ENCODE results near the gene ATP8B4.

Gene ATP8B4

DNA sequence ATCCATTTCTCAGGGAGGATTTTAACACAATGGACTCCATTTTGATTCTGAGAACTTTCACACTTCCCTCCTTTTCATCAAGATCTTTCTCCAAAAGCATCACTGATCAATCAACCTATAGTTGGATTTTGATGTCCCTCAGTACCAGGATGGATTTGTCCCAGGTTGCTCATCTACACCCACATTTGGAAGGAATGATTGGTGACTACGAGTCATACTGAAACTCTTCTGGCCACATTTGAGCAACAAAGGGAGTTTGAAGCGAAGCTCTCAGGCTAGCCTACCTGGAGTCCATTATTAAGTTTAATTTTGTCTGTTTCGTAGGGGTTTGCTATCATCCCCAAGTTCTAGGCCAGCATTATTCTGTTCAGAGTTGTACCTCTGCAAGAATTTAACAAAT is 31.3 kb upstream of the ATP8B4 start:
- Histone ChIP-seq H3K9me3 (ENCODE audit: control insufficient read depth, insufficient read depth, low read length) (no peaks in the 10 kb centered on the region), H3K27me3 (ENCODE audit: control insufficient read depth, insufficient read depth, low read length) (no peaks in the 10 kb centered on the region), H3K4me1 (ENCODE audit: control insufficient read depth, insufficient read depth, low read length) (no peaks in the 10 kb centered on the region), H3K9ac (ENCODE audit: low read depth, low read length) (no peak overlapping the region), H3K4me3 (ENCODE audit: low read depth, low read length) (no peak overlapping the region), H3K36me3 (ENCODE audit: control insufficient read depth, insufficient read depth, low read length) (no peaks in the 10 kb centered on the region)

DNA sequence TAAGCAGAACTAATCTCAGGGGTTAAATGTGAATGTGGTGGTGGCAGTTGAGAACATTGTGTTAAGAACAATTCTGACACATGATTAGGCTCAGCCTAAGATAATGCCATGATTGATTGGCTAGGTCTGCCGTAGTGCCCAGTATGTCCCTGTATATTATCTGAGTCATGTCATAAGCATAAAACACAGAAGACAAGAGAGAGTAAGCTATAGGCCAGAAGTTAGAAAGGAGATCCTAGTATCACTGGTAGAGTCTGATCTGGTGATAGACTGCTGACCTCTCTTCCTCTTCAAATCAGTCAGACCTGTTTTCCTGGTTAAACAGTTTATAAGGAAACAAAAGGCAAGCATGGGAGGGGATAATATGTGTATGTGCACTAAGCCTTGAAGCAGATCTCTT is 30.1 kb upstream of the ATP8B4 start:
- Histone ChIP-seq H3K36me3 (ENCODE audit: control insufficient read depth, insufficient read depth, low read length) (no peaks in the 10 kb centered on the region), H3K9me3 (ENCODE audit: control insufficient read depth, insufficient read depth, low read length) (no peaks in the 10 kb centered on the region), H3K27me3 (ENCODE audit: control insufficient read depth, insufficient read depth, low read length) (no peaks in the 10 kb centered on the region), H3K4me3 (ENCODE audit: low read depth, low read length) (no peak overlapping the region), H3K4me1 (ENCODE audit: control insufficient read depth, insufficient read depth, low read length) (no peaks in the 10 kb centered on the region), H3K9ac (ENCODE audit: low read depth, low read length) (no peak overlapping the region)

DNA sequence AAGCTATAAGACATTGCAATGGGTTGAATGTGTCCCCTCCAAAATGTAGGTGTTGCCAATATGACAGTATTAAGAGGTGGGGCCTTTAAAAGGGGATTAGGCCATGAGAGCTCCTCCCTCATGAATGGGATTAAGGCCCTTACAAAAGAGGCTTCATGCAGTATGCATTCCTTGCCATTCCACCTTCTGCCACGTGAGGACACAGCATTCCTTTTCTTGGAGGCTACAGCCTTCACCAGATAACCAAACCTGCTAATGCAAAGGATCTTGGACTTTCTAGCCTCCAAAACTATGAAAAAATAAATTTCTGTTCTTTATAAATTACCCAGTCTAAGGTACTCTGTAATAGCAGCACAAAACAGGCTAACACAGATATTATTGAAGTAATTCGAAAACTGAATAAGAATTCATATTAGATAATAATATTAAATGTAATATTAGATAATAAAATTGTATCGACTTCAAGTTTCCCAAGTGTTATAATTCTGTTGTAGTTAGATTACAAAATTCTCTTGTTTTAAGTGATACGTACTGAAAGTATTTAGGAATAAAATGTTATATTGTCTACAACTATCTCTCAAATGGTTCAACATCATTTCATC is 29.4 kb upstream of the ATP8B4 start:
- Histone ChIP-seq H3K36me3 (ENCODE audit: control insufficient read depth, insufficient read depth, low read length) (no peaks in the 10 kb centered on the region), H3K27me3 (ENCODE audit: control insufficient read depth, insufficient read depth, low read length) (no peaks in the 10 kb centered on the region), H3K4me3 (ENCODE audit: low read depth, low read length) (no peak overlapping the region), H3K9me3 (ENCODE audit: control insufficient read depth, insufficient read depth, low read length) (no peaks in the 10 kb centered on the region), H3K4me1 (ENCODE audit: control insufficient read depth, insufficient read depth, low read length) (no peaks in the 10 kb centered on the region), H3K9ac (ENCODE audit: low read depth, low read length) (no peak overlapping the region)

DNA sequence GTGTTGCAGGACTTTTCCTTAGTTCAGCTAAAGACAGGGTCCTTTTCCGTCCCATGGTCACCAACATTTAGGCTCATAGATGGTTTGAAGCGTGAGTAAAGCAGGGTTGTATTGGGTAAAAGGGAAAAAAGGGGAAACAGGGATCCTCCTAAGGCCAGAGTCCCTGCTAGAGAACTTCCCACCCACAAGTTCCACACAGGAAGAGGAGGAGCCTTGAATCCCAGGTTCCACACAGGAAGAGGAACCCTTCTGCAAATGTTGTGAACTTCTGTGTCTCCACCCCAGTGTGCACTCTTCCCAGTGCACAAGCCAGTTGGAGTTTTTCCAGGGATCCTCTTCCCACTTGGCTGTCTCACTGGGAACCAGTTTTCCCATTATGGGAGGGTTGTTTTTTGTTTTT is 27.6 kb upstream of the ATP8B4 start:
- no peaks in the 10 kb centered on the region for H3K9me3 ChIP-seq (ENCODE audit: control insufficient read depth, insufficient read depth, low read length)
- no peak overlapping the region for H3K4me3 ChIP-seq (ENCODE audit: low read depth, low read length)
- H3K4me1 ChIP-seq (ENCODE audit: control insufficient read depth, insufficient read depth, low read length), result no peaks in the 10 kb centered on the region

DNA sequence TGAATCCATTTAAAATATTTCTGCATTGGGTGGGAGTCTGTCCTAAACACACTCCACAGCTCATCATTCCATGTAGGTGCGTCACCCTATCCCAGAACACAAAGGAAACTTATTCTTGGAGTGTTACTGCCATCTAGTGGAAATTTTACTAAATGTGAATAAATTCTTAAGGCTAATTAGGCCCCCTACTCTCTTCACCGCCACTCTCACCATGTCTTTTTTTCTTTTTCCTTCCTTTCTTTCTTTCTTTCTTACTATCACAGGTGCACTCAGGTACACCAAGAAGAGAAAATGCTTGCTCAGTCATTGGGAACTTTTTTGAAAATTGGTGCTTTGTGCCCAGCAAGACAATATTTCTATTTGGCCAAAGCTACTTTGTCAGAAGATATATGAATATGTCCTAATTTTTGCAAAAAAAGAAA is 26.4 kb upstream of the ATP8B4 start:
- Histone ChIP-seq H3K9ac (ENCODE audit: low read depth, low read length) (no peak overlapping the region), H3K4me3 (ENCODE audit: low read depth, low read length) (no peak overlapping the region), H3K27me3 (ENCODE audit: control insufficient read depth, insufficient read depth, low read length) (no peaks in the 10 kb centered on the region), H3K36me3 (ENCODE audit: control insufficient read depth, insufficient read depth, low read length) (no peaks in the 10 kb centered on the region), H3K9me3 (ENCODE audit: control insufficient read depth, insufficient read depth, low read length) (no peaks in the 10 kb centered on the region), H3K4me1 (ENCODE audit: control insufficient read depth, insufficient read depth, low read length) (no peaks in the 10 kb centered on the region)

More for the DNA sequence above, 27.6 kb upstream of the ATP8B4 start:
- no peaks in the 10 kb centered on the region for H3K36me3 ChIP-seq (ENCODE audit: control insufficient read depth, insufficient read depth, low read length)
- H3K9ac ChIP-seq (ENCODE audit: low read depth, low read length), result no peak overlapping the region
- no peaks in the 10 kb centered on the region for H3K27me3 ChIP-seq (ENCODE audit: control insufficient read depth, insufficient read depth, low read length)

DNA sequence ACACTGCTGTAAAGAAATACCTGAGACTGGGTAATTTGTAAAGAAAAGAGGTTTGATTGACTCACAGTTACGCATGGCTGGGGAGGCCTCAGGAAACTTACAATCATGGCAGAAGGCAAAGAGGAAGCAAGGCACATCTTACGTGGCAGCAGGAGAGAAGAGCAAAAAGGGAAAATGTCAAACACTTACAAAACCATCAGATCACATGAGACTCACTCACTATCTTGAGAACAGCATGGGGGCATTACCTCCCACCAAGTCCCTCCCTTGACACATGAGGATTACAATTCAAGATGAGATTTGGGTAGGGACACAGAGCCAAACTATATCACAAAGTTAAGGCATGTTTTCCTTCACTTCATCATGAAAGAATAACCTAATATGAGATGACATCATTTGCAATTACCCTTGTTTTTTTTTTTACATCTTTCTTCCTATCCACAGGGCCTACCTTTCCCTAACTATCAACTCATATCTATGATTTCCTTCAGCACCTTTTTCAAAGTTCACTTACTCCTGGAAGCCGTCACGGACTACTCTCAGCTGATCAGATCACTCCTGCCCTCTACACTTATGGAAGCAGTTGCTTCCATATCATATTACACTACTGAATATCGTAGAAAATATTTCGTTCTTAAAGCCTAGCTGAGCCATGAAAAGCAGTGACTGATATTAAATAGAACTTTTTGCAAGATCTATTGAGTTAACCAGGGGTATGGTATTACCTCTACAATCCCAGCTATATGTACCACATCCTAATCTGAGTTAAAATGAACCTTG is 25.5 kb upstream of the ATP8B4 start:
- Histone ChIP-seq H3K27me3 (ENCODE audit: control insufficient read depth, insufficient read depth, low read length) (no peaks in the 10 kb centered on the region), H3K36me3 (ENCODE audit: control insufficient read depth, insufficient read depth, low read length) (no peaks in the 10 kb centered on the region), H3K4me1 (ENCODE audit: control insufficient read depth, insufficient read depth, low read length) (no peaks in the 10 kb centered on the region), H3K4me3 (ENCODE audit: low read depth, low read length) (no peak overlapping the region), H3K9ac (ENCODE audit: low read depth, low read length) (no peak overlapping the region), H3K9me3 (ENCODE audit: control insufficient read depth, insufficient read depth, low read length) (no peaks in the 10 kb centered on the region)

DNA sequence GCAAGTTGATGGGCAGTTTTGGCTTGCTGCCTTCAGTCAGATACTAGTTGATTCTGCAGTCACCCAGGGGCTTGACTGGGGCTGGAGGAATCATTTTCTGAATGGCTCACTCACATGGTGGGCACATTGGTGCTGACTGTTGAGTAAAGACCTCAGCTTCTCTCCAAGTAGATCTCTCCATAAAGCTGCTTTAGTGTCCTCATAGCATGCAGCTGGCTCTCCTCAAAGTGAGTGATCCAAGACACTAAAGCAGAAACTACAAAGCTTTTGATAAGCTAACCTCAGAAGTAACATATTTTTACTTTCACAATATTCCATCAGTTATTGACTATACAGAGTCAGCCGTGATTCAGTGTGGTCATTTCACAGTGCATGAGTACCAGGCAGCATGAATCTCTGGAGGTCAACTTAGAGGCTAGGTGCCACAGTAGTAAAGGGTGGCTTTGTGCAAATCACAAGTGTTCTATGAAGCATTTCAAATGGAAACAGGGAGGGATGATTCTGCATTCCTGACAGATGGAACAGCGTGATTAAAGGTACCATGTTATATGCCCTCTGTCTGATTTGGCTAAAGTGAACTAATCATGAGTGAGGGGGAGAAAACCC is 24.3 kb upstream of the ATP8B4 start:
- Histone ChIP-seq H3K9me3 (ENCODE audit: control insufficient read depth, insufficient read depth, low read length) (no peaks in the 10 kb centered on the region), H3K4me3 (ENCODE audit: low read depth, low read length) (no peak overlapping the region), H3K27me3 (ENCODE audit: control insufficient read depth, insufficient read depth, low read length) (no peaks in the 10 kb centered on the region), H3K4me1 (ENCODE audit: control insufficient read depth, insufficient read depth, low read length) (no peaks in the 10 kb centered on the region), H3K36me3 (ENCODE audit: control insufficient read depth, insufficient read depth, low read length) (no peaks in the 10 kb centered on the region), H3K9ac (ENCODE audit: low read depth, low read length) (no peak overlapping the region)

DNA sequence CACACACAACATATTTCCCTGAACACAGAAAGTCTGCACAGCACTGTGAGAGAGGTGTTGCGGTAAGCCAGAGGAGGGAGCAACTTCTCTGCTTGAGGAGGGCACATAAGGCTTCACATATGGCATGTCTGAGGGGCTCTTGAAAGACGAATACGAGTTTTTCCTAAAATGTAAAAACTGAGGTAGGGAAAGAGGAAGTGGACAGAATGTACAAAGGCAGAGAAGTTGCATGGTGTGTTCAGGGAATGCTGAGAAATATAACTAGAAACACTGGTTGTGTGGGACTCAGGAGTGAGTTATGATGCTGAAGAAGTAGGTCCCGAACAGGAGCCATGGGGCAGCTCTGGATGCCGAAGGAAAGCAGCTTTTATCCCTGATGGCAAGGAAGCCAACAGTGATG is 22.8 kb upstream of the ATP8B4 start:
- Histone ChIP-seq H3K9me3 (ENCODE audit: control insufficient read depth, insufficient read depth, low read length) (no peaks in the 10 kb centered on the region), H3K9ac (ENCODE audit: low read depth, low read length) (no peak overlapping the region), H3K36me3 (ENCODE audit: control insufficient read depth, insufficient read depth, low read length) (no peaks in the 10 kb centered on the region), H3K4me3 (ENCODE audit: low read depth, low read length) (no peak overlapping the region), H3K4me1 (ENCODE audit: control insufficient read depth, insufficient read depth, low read length) (no peaks in the 10 kb centered on the region), H3K27me3 (ENCODE audit: control insufficient read depth, insufficient read depth, low read length) (no peaks in the 10 kb centered on the region)

DNA sequence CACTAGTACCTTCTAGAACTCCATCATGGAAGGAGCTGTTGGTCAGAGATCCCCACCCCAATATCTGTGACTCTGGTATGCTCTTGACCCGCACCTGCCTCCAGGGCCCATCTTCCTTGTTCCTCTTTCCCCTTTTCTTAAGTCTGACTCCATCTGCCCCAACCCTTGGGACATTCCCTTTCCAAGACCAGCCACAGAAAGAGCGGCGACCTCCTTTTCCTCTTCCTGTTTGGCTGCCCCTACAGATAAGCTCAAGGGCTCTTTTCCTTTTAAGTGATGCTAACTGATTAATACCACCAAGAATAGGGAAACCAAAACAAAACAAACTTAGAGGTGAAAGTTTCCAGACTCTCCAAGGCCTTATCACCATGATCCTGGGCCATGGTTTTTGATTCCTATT is 21.9 kb upstream of the ATP8B4 start:
- Histone ChIP-seq H3K9ac (ENCODE audit: low read depth, low read length) (no peak overlapping the region), H3K9me3 (ENCODE audit: control insufficient read depth, insufficient read depth, low read length) (no peaks in the 10 kb centered on the region), H3K4me3 (ENCODE audit: low read depth, low read length) (no peak overlapping the region), H3K27me3 (ENCODE audit: control insufficient read depth, insufficient read depth, low read length) (no peaks in the 10 kb centered on the region), H3K4me1 (ENCODE audit: control insufficient read depth, insufficient read depth, low read length) (no peaks in the 10 kb centered on the region), H3K36me3 (ENCODE audit: control insufficient read depth, insufficient read depth, low read length) (no peaks in the 10 kb centered on the region)

DNA sequence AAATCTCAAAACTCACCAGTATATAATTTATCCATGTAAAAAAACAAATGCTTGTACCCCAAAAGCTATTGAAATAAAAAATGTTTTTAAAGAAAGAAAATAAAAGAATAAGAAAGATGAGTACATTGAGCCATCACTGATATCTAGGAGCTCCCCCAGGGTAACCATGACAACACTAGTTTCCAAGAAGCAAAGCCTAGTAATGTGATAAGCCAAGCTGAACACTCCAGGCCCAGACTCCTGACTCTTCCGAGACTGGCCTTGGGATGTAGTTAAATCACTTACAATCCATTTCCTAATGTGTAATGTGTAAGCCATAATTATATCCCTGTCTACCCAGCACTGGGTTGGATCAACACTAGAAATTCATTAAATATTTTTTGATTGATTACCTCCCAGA is 21.1 kb upstream of the ATP8B4 start:
- Histone ChIP-seq H3K27me3 (ENCODE audit: control insufficient read depth, insufficient read depth, low read length) (no peaks in the 10 kb centered on the region), H3K36me3 (ENCODE audit: control insufficient read depth, insufficient read depth, low read length) (no peaks in the 10 kb centered on the region), H3K9me3 (ENCODE audit: control insufficient read depth, insufficient read depth, low read length) (no peaks in the 10 kb centered on the region), H3K4me3 (ENCODE audit: low read depth, low read length) (no peak overlapping the region), H3K4me1 (ENCODE audit: control insufficient read depth, insufficient read depth, low read length) (no peaks in the 10 kb centered on the region), H3K9ac (ENCODE audit: low read depth, low read length) (no peak overlapping the region)

DNA sequence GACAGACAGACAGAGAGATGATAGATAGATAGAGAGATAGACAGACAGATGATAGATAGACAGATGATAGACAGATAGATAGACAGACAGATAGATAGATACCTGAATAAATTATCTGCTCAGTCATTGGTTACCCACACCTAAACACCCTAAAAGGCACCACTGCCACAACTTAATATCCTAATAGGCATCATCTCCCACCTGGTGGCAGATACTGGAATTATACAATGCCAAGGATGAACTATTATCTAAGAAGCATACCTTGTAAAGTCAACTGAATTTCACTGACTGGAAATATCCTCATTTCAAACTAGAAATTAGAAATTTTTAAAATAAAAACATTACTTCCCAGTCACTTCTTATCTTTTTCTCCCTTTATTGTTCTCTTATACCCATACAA is 19.4 kb upstream of the ATP8B4 start:
- H3K4me1 ChIP-seq (ENCODE audit: control insufficient read depth, insufficient read depth, low read length), result no peaks in the 10 kb centered on the region
- H3K4me3 ChIP-seq (ENCODE audit: low read depth, low read length), result no peak overlapping the region
- no peaks in the 10 kb centered on the region for H3K9me3 ChIP-seq (ENCODE audit: control insufficient read depth, insufficient read depth, low read length)
- no peaks in the 10 kb centered on the region for H3K27me3 ChIP-seq (ENCODE audit: control insufficient read depth, insufficient read depth, low read length)
- no peaks in the 10 kb centered on the region for H3K36me3 ChIP-seq (ENCODE audit: control insufficient read depth, insufficient read depth, low read length)
- no peak overlapping the region for H3K9ac ChIP-seq (ENCODE audit: low read depth, low read length)

DNA sequence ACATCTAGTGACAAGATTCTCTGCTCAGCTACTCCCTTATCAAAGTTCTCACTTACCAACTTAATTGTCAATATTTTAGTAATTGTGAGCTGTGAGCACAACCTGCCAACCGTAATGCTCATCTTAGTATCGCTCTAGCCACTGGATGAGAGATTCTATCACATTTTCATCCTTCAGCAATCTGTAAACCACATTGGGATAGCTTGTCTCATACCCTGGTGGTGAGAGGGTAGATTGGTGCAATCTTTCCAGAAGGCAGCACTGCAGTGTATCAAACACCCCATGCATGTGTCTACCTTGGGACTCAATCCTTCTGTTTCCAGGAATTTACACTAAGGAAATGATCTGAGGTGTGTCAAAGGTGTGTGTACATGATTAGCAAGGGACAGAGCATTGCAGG is 18.9 kb upstream of the ATP8B4 start:
- Histone ChIP-seq H3K4me1 (ENCODE audit: control insufficient read depth, insufficient read depth, low read length) (no peaks in the 10 kb centered on the region), H3K36me3 (ENCODE audit: control insufficient read depth, insufficient read depth, low read length) (no peaks in the 10 kb centered on the region), H3K4me3 (ENCODE audit: low read depth, low read length) (no peak overlapping the region), H3K27me3 (ENCODE audit: control insufficient read depth, insufficient read depth, low read length) (no peaks in the 10 kb centered on the region), H3K9ac (ENCODE audit: low read depth, low read length) (no peak overlapping the region), H3K9me3 (ENCODE audit: control insufficient read depth, insufficient read depth, low read length) (no peaks in the 10 kb centered on the region)
